22Rv1 (cell line): Measurements from ENCODE around the gene ICA1.

Source experiments
- H3K27ac ChIP-seq: fragments of 450-650 bp; 2 replicates; pipeline ENCODE4 v1.5.1; 2017
- ZFX ChIP-seq: fragments of 450-650 bp; IDR thresholded peaks from 2 replicates; pipeline ENCODE4 v1.6.1; 2017; ENCODE audit warnings: antibody characterized with exemption, borderline replicate concordance
- TF ChIP-seq, protein P1 (sequence below): fragments of 450-650 bp; IDR thresholded peaks from 2 replicates; pipeline ENCODE4 v1.5.1; 2017; ENCODE audit warnings: mild to moderate bottlenecking

The ICA1 gene

GRCh38 chr7:8126601-8127167 is 135.3 kb downstream of the ICA1 start:
- no peak overlapping the region for H3K27ac ChIP-seq
- TF ChIP-seq ZFX = no peak
- TF ChIP-seq, protein P1, sequence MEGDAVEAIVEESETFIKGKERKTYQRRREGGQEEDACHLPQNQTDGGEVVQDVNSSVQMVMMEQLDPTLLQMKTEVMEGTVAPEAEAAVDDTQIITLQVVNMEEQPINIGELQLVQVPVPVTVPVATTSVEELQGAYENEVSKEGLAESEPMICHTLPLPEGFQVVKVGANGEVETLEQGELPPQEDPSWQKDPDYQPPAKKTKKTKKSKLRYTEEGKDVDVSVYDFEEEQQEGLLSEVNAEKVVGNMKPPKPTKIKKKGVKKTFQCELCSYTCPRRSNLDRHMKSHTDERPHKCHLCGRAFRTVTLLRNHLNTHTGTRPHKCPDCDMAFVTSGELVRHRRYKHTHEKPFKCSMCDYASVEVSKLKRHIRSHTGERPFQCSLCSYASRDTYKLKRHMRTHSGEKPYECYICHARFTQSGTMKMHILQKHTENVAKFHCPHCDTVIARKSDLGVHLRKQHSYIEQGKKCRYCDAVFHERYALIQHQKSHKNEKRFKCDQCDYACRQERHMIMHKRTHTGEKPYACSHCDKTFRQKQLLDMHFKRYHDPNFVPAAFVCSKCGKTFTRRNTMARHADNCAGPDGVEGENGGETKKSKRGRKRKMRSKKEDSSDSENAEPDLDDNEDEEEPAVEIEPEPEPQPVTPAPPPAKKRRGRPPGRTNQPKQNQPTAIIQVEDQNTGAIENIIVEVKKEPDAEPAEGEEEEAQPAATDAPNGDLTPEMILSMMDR = no peak

- TF ChIP-seq, protein P1 = no peak
- TF ChIP-seq ZFX = no peak
- H3K27ac ChIP-seq = no peak overlapping the region
These were observed 136.1 kb downstream of the ICA1 start for GRCh38 chr7:8125680-8126444.

DNA sequence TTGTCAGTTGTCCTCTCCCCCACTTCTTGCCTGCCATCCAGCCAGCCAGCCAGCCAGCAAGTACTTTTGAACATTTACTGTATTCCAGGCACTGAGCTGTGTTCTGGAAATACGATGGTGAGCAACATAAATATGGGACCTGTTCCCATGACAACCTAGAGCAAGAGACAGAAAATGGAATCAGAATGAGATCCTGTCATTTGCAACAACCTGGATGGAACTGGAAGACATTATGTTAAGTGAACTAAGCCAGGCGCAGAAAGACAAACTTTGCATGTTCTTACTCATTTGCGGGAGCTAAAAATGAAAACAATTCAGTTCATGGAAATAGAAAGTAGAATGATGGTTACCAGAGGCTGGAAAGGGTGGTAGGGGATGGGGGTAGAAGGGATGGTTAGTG is 140.7 kb downstream of the ICA1 start:
- H3K27ac ChIP-seq = no peak overlapping the region
- TF ChIP-seq, protein P1 = no peak
- TF ChIP-seq ZFX = no peak

GRCh38 chr7:8120390-8121058 is 141.4 kb downstream of the ICA1 start:
- no peak for TF ChIP-seq ZFX
- TF ChIP-seq, protein P1 = no peak

GRCh38 chr7:8119262-8119661 is 142.7 kb downstream of the ICA1 start:
- H3K27ac ChIP-seq = no peak overlapping the region
- TF ChIP-seq, protein P1 = no peak
- no peak for TF ChIP-seq ZFX

More at GRCh38 chr7:8120390-8121058, 141.4 kb downstream of the ICA1 start:
- H3K27ac ChIP-seq = no peak overlapping the region

DNA sequence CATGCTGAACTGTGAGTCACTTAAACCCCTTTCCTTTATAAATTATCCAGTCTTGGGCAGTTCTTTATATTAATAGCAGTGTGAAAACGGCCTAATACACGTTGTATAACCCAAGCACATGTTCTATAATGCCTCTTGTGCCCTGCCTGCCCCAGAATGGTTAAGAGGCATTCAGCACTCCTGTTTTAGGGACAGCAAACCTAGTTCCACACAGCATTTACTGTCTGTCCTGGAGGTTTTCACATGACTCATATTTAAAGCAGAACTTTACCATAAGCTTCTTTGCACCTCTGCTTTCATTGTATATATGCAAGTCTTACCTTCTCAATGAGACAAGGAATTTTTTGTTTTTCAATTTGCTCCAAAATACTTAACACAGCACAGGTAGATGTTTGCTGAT is 144.8 kb downstream of the ICA1 start:
- no peak overlapping the region for H3K27ac ChIP-seq
- no peak for TF ChIP-seq ZFX
- TF ChIP-seq, protein P1 = no peak
